ENCODE measurements around the gene PDGFB.

DNA sequence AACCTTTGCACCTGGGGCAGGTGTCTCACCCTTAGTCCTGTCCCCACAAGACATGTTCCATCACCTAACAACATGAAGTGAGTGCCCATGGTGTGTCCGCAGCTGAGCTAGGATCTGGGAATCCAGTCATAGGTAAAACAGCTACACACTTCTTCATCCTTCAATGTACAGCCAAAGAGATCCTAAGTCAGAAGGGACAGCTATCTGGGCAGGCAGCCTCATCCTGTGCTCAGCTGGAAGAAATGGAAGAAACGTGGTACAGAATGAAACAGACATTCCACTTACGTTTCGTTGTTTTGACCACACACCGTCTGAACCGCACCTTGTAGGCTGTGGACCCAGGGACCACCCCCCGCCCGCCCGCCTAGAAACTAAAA is 30.8 kb downstream of the PDGFB start:
- TF ChIP-seq CTCF (IDR thresholded peaks at IDR 0.05; ENCODE audit: low read length), result no peak
- TF ChIP-seq EZH2 (IDR thresholded peaks at IDR 0.05; ENCODE audit: borderline replicate concordance, low read length), result no peak
